GM12878 (cell line): ENCODE results near the gene CD79A. TPM values are rescaled to one million over a fixed set of nuclear protein-coding genes. Genes with fewer than 3 reads are reported as not detected.

Experiments
- CHD1 ChIP-seq: IDR thresholded peaks from 2 replicates; pipeline ENCODE4 v1.6.1; 2012; ENCODE audit warnings: low read depth, low read length, improper control_type of control experiment
- FOXM1 ChIP-seq: IDR thresholded peaks from 2 replicates; pipeline ENCODE4 v1.6.1; 2012; ENCODE audit warnings: low read depth, mild to moderate bottlenecking, inconsistent platforms, low read length, moderate library complexity
- HSF1 ChIP-seq: fragments of 150-350 bp; IDR thresholded peaks from 2 replicates; pipeline ENCODE4 v1.6.1; 2014; ENCODE audit warnings: mild to moderate bottlenecking, low read depth, low read length
- NKRF ChIP-seq: fragments of 450-650 bp; conservative IDR thresholded peaks from 2 replicates; pipeline ENCODE4 v1.6.1; 2017; ENCODE audit warnings: mild to moderate bottlenecking, moderate library complexity
- RB1 ChIP-seq: fragments of 450-650 bp; formaldehyde crosslinking; IDR thresholded peaks from 2 replicates; pipeline ENCODE4 v1.6.1; 2017; ENCODE audit warnings: mild to moderate bottlenecking, borderline replicate concordance
- RBBP5 ChIP-seq: fragments of 200-600 bp; sonication (generic); conservative IDR thresholded peaks from 2 replicates; pipeline ENCODE4 v1.6.1; 2016
- TARDBP ChIP-seq: IDR thresholded peaks from 2 replicates; pipeline ENCODE4 v1.6.1; 2016; ENCODE audit warnings: borderline replicate concordance
- ZNF217 ChIP-seq: fragments of 450-650 bp; IDR thresholded peaks from 2 replicates; pipeline ENCODE4 v1.6.1; 2017; ENCODE audit warnings: antibody characterized with exemption, mild to moderate bottlenecking
- ZNF687 ChIP-seq: fragments of 450-650 bp; IDR thresholded peaks from 2 replicates; pipeline ENCODE4 v1.6.1; 2017; ENCODE audit warnings: mild to moderate bottlenecking, moderate library complexity
- polyA plus RNA-seq, 11 experiments: library from polyadenylated mRNA; depleted of rRNA in 4 of 11; unstranded in 6 of 11; stranded (reverse) in 5 of 11; fragments of >200 nt; fragmentation: Nextera tagmentation in 4 of 11; fragmentation: Illumina TruSeq in 1 of 11; extraction: Ambion mirVana in 4 of 11; extraction: Trizol in 1 of 11; gene quantifications; 1 replicate in 1 of 11; 2 replicates in 10 of 11; pipeline versions ENCODE4 v1.2.1 to v1.2.3, GENCODE V29; 2011 to 2016; ENCODE audit warnings: inconsistent platforms in 2 of 11, missing spikeins in 2 of 11, low read depth in 1 of 11
- total RNA-seq, 4 experiments: library from RNA; depleted of rRNA in 3 of 4; stranded (reverse); fragments of >200 nt in 3 of 4; fragmentation: Illumina TruSeq in 1 of 4; extraction: Trizol in 1 of 4; gene quantifications; 2 replicates each; pipeline versions ENCODE4 v1.2.1 to v1.2.3, GENCODE V29; 2013 to 2021

The CD79A gene
- total and polyA plus RNA-seq, 10 of the 15 experiments (the other 5 are each of a cell fraction or from before 2014, with no cell fraction given) = 38.8 to 414 (median 282) TPM

- peak; percentile 92 for TF ChIP-seq ZNF687
- TF ChIP-seq NKRF = peak; percentile 98
- peak; percentile 30; the same call in 1 of the 2 replicates for TF ChIP-seq FOXM1
- no peak for TF ChIP-seq HSF1
- no peak for TF ChIP-seq RBBP5
- no peak; the same call in 1 of the 2 replicates for TF ChIP-seq CHD1
- no peak for TF ChIP-seq RB1
- peak; percentile 92 for TF ChIP-seq TARDBP
- peak; percentile 64; the same call in 1 of the 2 replicates for TF ChIP-seq ZNF217
Measured at GRCh38 chr19:41859618-41860418, 17.3 kb upstream of the CD79A start, which contains the start of gene RPS19 (continued).
